HepG2 (cell line): ENCODE measurements around the gene SGCB. TPM values are rescaled to one million over a fixed set of nuclear protein-coding genes. Genes with fewer than 3 reads are reported as not detected.

Source experiments
- ATAC-seq: fragments of 200-7000 bp; cut with Tn5 transposase; 3 replicates; pipeline ENCODE4 v1.9.1; 2020; ENCODE audit warnings: mild to moderate bottlenecking, moderate library complexity
- BruUV-seq: library from RNA; stranded (reverse); fragments of 400-500 nt; replicated peaks from 2 replicates; lab custom pipeline; 2021; lab: Mats Ljungman, UMichigan
- CTCF ChIA-PET: fragments of 300-600 bp; formaldehyde crosslinking; extraction: SDS; loops from one replicate; lab custom pipeline; 2021; ENCODE audit warnings: low total read pairs, inconsistent platforms, low intra/inter-chr PET ratio; lab: Yijun Ruan, JAX
- POLR2A ChIA-PET: fragments of 350-600 bp; sonication (Branson Sonifier 250); formaldehyde crosslinking; loops from one replicate; lab custom pipeline; 2020; ENCODE audit warnings: antibody characterized with exemption, inconsistent platforms; lab: Yijun Ruan, JAX
- DNase-seq: peaks from one replicate; pipeline ENCODE4 v3.0.0-alpha.2; 2015; ENCODE audit warnings: low spot score
- FAIRE-seq: peaks from 3 replicates; lab custom pipeline; 2011; peaks lifted over from hg19 to GRCh38; lab: Jason Lieb, UNC
- H2AFZ ChIP-seq: one replicate; pipeline ENCODE4 v1.6.1; 2011; ENCODE audit warnings: low read length, inconsistent platforms
- H3K27ac ChIP-seq: fragments of 300-600 bp; 3 replicates; pipeline ENCODE4 v1.8.0; 2011; ENCODE audit warnings: mixed run types, mild to moderate bottlenecking, mixed read lengths, low read length, inconsistent platforms; ENCODE audit not compliant: insufficient read depth; ENCODE audit errors: extremely low read length
- H3K27me3 ChIP-seq, 2 experiments: fragments of 200-600 bp in 1 of 2; 2 replicates in 1 of 2; 3 replicates in 1 of 2; pipeline versions ENCODE4 v1.6.0 to v1.8.0; 2011; ENCODE audit warnings: low read length in 2 of 2, mild to moderate bottlenecking in 2 of 2, moderate library complexity in 2 of 2, inconsistent platforms in 1 of 2; ENCODE audit not compliant: insufficient read depth in 2 of 2, control insufficient read depth in 1 of 2
- H3K36me3 ChIP-seq, 2 experiments: fragments of 200-600 bp in 1 of 2; replicated peaks in 1 of 2; 2 replicates in 1 of 2; 3 replicates in 1 of 2; pipeline versions ENCODE4 v1.5.1 to v1.8.0; 2011; ENCODE audit warnings: low read length in 2 of 2, inconsistent platforms in 1 of 2; ENCODE audit not compliant: insufficient read depth in 2 of 2, control insufficient read depth in 1 of 2
- H3K4me1 ChIP-seq: 2 replicates; pipeline ENCODE4 v1.5.1; 2012; ENCODE audit warnings: low read length, inconsistent platforms; ENCODE audit not compliant: insufficient read depth
- H3K4me2 ChIP-seq: 2 replicates; pipeline ENCODE4 v1.6.0; 2011; ENCODE audit warnings: low read depth, low read length, inconsistent platforms
- H3K4me3 ChIP-seq, 3 experiments: fragments of 200-600 bp in 1 of 3; sonication (generic), shearing (Covaris generic) in 1 of 3; replicated peaks in 1 of 3; 2 replicates each; pipeline ENCODE4 v1.5.1; 2011 to 2016; ENCODE audit warnings: low read length in 3 of 3, inconsistent platforms in 2 of 3, low read depth in 2 of 3, mild to moderate bottlenecking in 2 of 3, control low read depth in 1 of 3, mixed read lengths in 1 of 3; ENCODE audit not compliant: insufficient read depth in 1 of 3
- H3K79me2 ChIP-seq: one replicate; pipeline ENCODE4 v1.6.1; 2011; ENCODE audit warnings: low read length, inconsistent platforms; ENCODE audit not compliant: insufficient read depth
- H3K9ac ChIP-seq: 2 replicates; pipeline ENCODE4 v1.6.0; 2011; ENCODE audit warnings: mild to moderate bottlenecking, low read depth, low read length, inconsistent platforms; ENCODE audit not compliant: insufficient read depth
- H3K9me3 ChIP-seq: 2 replicates; pipeline ENCODE4 v1.5.1; 2012; ENCODE audit warnings: mild to moderate bottlenecking, low read length
- H4K20me1 ChIP-seq: 2 replicates; pipeline ENCODE4 v1.6.0; 2011; ENCODE audit warnings: inconsistent platforms, mild to moderate bottlenecking, low read length, moderate library complexity; ENCODE audit not compliant: insufficient read depth
- ELF1 ChIP-seq: sonication (generic); formaldehyde crosslinking; IDR thresholded peaks from 2 replicates; pipeline ENCODE4 v1.4.0; 2020; ENCODE audit warnings: missing genetic modification reagents
- KDM5B ChIP-seq: sonication (generic); formaldehyde crosslinking; IDR thresholded peaks from 2 replicates; pipeline ENCODE4 v1.4.0; 2020; ENCODE audit warnings: missing genetic modification reagents, mild to moderate bottlenecking, borderline replicate concordance
- MAFG ChIP-seq: sonication (generic); formaldehyde crosslinking; IDR thresholded peaks from 2 replicates; pipeline ENCODE4 v1.5.1; 2020; ENCODE audit warnings: mild to moderate bottlenecking, missing genetic modification reagents
- SP1 ChIP-seq, 2 experiments: fragments of 450-650 bp in 1 of 2; sonication (generic) in 1 of 2; formaldehyde crosslinking in 1 of 2; IDR thresholded peaks; 2 replicates each; pipeline versions ENCODE4 v1.4.0 to v1.6.1; 2016 to 2020; ENCODE audit warnings: missing genetic modification reagents in 1 of 2
- TFDP2 ChIP-seq: sonication (generic); formaldehyde crosslinking; IDR thresholded peaks from 2 replicates; pipeline ENCODE4 v1.4.0; 2020; ENCODE audit warnings: missing genetic modification reagents
- ZNF138 ChIP-seq: sonication (generic); formaldehyde crosslinking; IDR thresholded peaks from 2 replicates; pipeline ENCODE4 v1.5.0; 2020; ENCODE audit warnings: mild to moderate bottlenecking, low read depth, missing genetic modification reagents
- ZNF569 ChIP-seq: sonication (generic); formaldehyde crosslinking; IDR thresholded peaks from 2 replicates; pipeline ENCODE4 v1.5.0; 2020; ENCODE audit warnings: mild to moderate bottlenecking, missing genetic modification reagents, moderate library complexity, borderline replicate concordance
- ZNF574 ChIP-seq: sonication (generic); formaldehyde crosslinking; IDR thresholded peaks from 2 replicates; pipeline ENCODE4 v1.4.0; 2020; ENCODE audit warnings: missing genetic modification reagents
- WGBS: methylation state at CpG from one replicate; pipeline ENCODE4 v1.1.6; 2017; ENCODE audit warnings: low lambda C conversion rate; 5-methylcytosine and 5-hydroxymethylcytosine counted together
- in situ Hi-C: cut with HindIII; loops from 2 replicates; pipeline ENCODE4 v1.10.0; 2017; ENCODE audit warnings: low pct_unique_long_range_greater_than_20kb; ENCODE audit not compliant: extremely low pct_ligation_motif_present
- intact Hi-C: fragments of 100-400 bp; cut with micrococcal nuclease; formaldehyde crosslinking; loops from one replicate; pipeline ENCODE4 v1.10.0; 2022; ENCODE audit not compliant: unreplicated experiment
- polyA plus RNA-seq, 8 experiments: library from polyadenylated mRNA; depleted of rRNA in 3 of 8; stranded (reverse) in 7 of 8; unstranded in 1 of 8; fragments of >200 nt; fragmentation: Illumina TruSeq in 4 of 8; extraction: Trizol in 4 of 8; gene quantifications; 2 replicates each; pipeline versions ENCODE4 v1.2.1 to v1.2.3, GENCODE V29; 2011 to 2016; ENCODE audit warnings: low read depth in 4 of 8, missing spikeins in 1 of 8, mixed read lengths in 1 of 8; ENCODE audit not compliant: insufficient read depth in 1 of 8
- total RNA-seq, 5 experiments: library from RNA; depleted of rRNA; stranded (reverse); fragments of >200 nt; fragmentation: Illumina TruSeq; extraction: Trizol; gene quantifications; 2 replicates each; pipeline ENCODE4 v1.2.3, GENCODE V29; 2016; ENCODE audit warnings: low read depth in 1 of 5
- TF ChIP-seq, protein P1 (sequence below): sonication (generic); formaldehyde crosslinking; IDR thresholded peaks from 2 replicates; pipeline ENCODE4 v1.4.0; 2020; ENCODE audit warnings: missing genetic modification reagents
- TF ChIP-seq, protein P2 (sequence below): sonication (generic); formaldehyde crosslinking; IDR thresholded peaks from 2 replicates; pipeline ENCODE4 v1.4.0; 2020; ENCODE audit warnings: missing genetic modification reagents, borderline replicate concordance

SGCB gene
- total and polyA plus RNA-seq, 2 of the 13 experiments (the other 11 are each of a cell fraction or from before 2014, with no cell fraction given), result 2.2 to 4.8 TPM

DNA sequence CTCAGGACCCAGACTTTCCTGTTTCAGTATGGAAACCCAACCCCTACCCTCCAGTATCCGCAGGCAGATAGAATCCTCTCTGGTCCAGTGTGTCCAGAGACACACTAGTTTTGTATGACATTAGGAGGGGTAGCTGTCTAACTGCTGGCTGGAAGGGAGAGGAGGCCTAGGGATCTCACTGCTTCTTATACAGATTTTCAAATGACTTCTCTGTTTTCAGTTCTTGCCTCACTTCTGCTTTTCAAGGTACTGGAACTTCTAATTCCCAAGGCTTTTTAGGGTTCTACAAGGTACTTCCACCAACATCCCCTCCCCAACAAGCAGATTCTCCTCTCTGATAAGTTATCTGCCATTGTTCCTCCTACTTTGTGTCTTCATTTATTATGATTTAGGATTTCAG is 6.1 kb downstream of the SGCB start:
- Histone ChIP-seq H3K79me2 (no peaks in the 10 kb centered on the region), H3K27me3 (no peaks in the 10 kb centered on the region), H3K9ac (no peak overlapping the region), H3K9me3 (no peaks in the 10 kb centered on the region), H3K36me3 (no peaks in the 10 kb centered on the region), H4K20me1 (no peaks in the 10 kb centered on the region), H3K4me1 (peaks cover 19% of the 10 kb centered on the region), H2AFZ (no peak overlapping the region), H3K27ac (no peak overlapping the region), H3K4me2 (no peak overlapping the region), H3K4me3 (no peak overlapping the region)
- DNase-seq, result no peak
- CTCF ChIA-PET, result no interaction called here
- FAIRE-seq, result no peak
- POLR2A ChIA-PET, result no interaction called here
- WGBS, result 100% methylated on average over 1 of the region's 1 CpG
- in situ Hi-C loops, result no loop called here
- ATAC-seq, result no peak
- no TSS peak for BruUV-seq
- intact Hi-C loops, result no loop called here
- TF ChIP-seq, protein P1, sequence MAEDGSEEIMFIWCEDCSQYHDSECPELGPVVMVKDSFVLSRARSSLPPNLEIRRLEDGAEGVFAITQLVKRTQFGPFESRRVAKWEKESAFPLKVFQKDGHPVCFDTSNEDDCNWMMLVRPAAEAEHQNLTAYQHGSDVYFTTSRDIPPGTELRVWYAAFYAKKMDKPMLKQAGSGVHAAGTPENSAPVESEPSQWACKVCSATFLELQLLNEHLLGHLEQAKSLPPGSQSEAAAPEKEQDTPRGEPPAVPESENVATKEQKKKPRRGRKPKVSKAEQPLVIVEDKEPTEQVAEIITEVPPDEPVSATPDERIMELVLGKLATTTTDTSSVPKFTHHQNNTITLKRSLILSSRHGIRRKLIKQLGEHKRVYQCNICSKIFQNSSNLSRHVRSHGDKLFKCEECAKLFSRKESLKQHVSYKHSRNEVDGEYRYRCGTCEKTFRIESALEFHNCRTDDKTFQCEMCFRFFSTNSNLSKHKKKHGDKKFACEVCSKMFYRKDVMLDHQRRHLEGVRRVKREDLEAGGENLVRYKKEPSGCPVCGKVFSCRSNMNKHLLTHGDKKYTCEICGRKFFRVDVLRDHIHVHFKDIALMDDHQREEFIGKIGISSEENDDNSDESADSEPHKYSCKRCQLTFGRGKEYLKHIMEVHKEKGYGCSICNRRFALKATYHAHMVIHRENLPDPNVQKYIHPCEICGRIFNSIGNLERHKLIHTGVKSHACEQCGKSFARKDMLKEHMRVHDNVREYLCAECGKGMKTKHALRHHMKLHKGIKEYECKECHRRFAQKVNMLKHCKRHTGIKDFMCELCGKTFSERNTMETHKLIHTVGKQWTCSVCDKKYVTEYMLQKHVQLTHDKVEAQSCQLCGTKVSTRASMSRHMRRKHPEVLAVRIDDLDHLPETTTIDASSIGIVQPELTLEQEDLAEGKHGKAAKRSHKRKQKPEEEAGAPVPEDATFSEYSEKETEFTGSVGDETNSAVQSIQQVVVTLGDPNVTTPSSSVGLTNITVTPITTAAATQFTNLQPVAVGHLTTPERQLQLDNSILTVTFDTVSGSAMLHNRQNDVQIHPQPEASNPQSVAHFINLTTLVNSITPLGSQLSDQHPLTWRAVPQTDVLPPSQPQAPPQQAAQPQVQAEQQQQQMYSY (CRISPR knock-in tag), result no peak
- TF ChIP-seq ELF1 (no peak), TFDP2 (no peak), KDM5B (no peak), ZNF138 (CRISPR knock-in tag) (no peak), ZNF574 (no peak), SP1 (IDR thresholded peaks at IDR 0.05) (no peak), SP1 (CRISPR knock-in tag; IDR thresholded peaks at IDR 0.05) (no peak), MAFG (CRISPR knock-in tag) (no peak), ZNF569 (CRISPR knock-in tag) (no peak)
- TF ChIP-seq, protein P2, sequence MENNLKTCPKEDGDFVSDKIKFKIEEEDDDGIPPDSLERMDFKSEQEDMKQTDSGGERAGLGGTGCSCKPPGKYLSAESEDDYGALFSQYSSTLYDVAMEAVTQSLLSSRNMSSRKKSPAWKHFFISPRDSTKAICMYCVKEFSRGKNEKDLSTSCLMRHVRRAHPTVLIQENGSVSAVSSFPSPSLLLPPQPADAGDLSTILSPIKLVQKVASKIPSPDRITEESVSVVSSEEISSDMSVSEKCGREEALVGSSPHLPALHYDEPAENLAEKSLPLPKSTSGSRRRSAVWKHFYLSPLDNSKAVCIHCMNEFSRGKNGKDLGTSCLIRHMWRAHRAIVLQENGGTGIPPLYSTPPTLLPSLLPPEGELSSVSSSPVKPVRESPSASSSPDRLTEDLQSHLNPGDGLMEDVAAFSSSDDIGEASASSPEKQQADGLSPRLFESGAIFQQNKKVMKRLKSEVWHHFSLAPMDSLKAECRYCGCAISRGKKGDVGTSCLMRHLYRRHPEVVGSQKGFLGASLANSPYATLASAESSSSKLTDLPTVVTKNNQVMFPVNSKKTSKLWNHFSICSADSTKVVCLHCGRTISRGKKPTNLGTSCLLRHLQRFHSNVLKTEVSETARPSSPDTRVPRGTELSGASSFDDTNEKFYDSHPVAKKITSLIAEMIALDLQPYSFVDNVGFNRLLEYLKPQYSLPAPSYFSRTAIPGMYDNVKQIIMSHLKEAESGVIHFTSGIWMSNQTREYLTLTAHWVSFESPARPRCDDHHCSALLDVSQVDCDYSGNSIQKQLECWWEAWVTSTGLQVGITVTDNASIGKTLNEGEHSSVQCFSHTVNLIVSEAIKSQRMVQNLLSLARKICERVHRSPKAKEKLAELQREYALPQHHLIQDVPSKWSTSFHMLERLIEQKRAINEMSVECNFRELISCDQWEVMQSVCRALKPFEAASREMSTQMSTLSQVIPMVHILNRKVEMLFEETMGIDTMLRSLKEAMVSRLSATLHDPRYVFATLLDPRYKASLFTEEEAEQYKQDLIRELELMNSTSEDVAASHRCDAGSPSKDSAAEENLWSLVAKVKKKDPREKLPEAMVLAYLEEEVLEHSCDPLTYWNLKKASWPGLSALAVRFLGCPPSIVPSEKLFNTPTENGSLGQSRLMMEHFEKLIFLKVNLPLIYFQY (CRISPR knock-in tag), result no peak
